ENCODE data around the gene CLSTN1. TPM values are rescaled to one million over a fixed set of nuclear protein-coding genes. Genes with fewer than 3 reads are reported as not detected.

CLSTN1 gene
- total RNA-seq, 1 donor: 42.9 TPM

DNA sequence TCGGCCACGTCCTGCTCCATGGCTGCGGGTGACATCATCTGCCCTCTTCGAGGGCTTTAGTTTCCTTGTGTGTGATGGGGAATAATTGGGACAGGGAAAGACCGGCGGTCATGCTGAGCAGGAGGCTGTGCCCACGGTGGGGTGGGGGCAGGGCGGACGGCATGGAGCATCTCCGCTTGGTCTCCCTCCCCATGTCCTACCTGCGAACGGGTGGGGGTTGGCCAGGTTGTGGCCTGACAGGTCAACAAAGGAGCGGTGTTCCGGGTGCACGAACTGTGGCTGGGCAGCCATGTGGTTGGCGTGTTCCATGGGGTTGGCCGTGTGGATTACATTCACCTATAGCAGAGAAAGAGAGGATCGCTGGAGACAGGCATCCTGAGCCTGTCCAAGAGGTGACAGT is 92.2 kb downstream of the CLSTN1 start:
- Histone ChIP-seq H3K4me3 (ENCODE audit: low read length) (no peak overlapping the region), H3K9me3 (ENCODE audit: low read depth, low read length) (no peaks in the 10 kb centered on the region), H3K27me3 (ENCODE audit: insufficient read depth, low read length) (no peaks in the 10 kb centered on the region), H3K4me1 (ENCODE audit: insufficient read depth, low read length) (peaks cover 44% of the 10 kb centered on the region)

DNA sequence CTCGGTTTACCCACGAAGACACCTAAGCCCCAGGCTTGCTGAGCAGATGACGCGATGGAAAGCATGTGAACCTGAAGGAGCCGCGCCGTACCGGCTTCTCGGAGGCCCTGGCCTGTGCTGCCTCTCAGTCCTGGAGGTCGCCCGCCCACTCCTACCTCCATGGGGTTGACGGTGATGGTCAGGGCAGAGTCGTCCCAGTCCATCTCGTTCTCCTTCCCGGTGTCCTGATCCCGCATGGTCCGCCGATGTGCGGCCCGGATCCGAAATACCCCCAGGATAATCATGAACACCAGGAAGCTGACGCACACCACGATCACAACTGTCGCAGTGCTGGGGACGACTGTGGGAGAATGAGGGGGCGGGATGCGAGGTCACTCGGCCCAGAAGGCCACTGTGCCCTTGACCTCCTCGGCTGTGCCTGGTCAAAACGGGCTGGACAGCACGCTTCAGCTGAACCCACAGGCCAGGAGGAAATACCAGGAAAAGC is 92.7 kb downstream of the CLSTN1 start:
- Histone ChIP-seq H3K9me3 (ENCODE audit: low read depth, low read length) (no peaks in the 10 kb centered on the region), H3K4me3 (ENCODE audit: low read length) (no peak overlapping the region), H3K4me1 (ENCODE audit: insufficient read depth, low read length) (peaks cover 44% of the 10 kb centered on the region), H3K27me3 (ENCODE audit: insufficient read depth, low read length) (no peaks in the 10 kb centered on the region)

- H3K9me3 ChIP-seq (ENCODE audit: low read depth, low read length): no peaks in the 10 kb centered on the region
- H3K4me3 ChIP-seq (ENCODE audit: low read length): no peak overlapping the region
- peaks cover 44% of the 10 kb centered on the region for H3K4me1 ChIP-seq (ENCODE audit: insufficient read depth, low read length)
- H3K27me3 ChIP-seq (ENCODE audit: insufficient read depth, low read length): no peaks in the 10 kb centered on the region
Observed at GRCh38 chr1:9730096-9730901, 93.5 kb downstream of the CLSTN1 start.

- Histone ChIP-seq H3K9me3 (ENCODE audit: low read depth, low read length) (no peaks in the 10 kb centered on the region), H3K4me3 (ENCODE audit: low read length) (no peak overlapping the region), H3K27me3 (ENCODE audit: insufficient read depth, low read length) (no peaks in the 10 kb centered on the region), H3K4me1 (ENCODE audit: insufficient read depth, low read length) (peaks cover 49% of the 10 kb centered on the region)
Observed at GRCh38 chr1:9729523-9729922, 94.2 kb downstream of the CLSTN1 start.

GRCh38 chr1:9728451-9729295 is 95.1 kb downstream of the CLSTN1 start:
- Histone ChIP-seq H3K4me3 (ENCODE audit: low read length) (no peak overlapping the region), H3K4me1 (ENCODE audit: insufficient read depth, low read length) (peaks cover 55% of the 10 kb centered on the region)

GRCh38 chr1:9726905-9727595 is 96.7 kb downstream of the CLSTN1 start:
- H3K9me3 ChIP-seq (ENCODE audit: low read depth, low read length): no peaks in the 10 kb centered on the region
- no peak overlapping the region for H3K4me3 ChIP-seq (ENCODE audit: low read length)
- H3K27me3 ChIP-seq (ENCODE audit: insufficient read depth, low read length): no peaks in the 10 kb centered on the region
- H3K4me1 ChIP-seq (ENCODE audit: insufficient read depth, low read length): peaks cover 57% of the 10 kb centered on the region

More at GRCh38 chr1:9728451-9729295, 95.1 kb downstream of the CLSTN1 start:
- H3K9me3 ChIP-seq (ENCODE audit: low read depth, low read length): no peaks in the 10 kb centered on the region
- no peaks in the 10 kb centered on the region for H3K27me3 ChIP-seq (ENCODE audit: insufficient read depth, low read length)

DNA sequence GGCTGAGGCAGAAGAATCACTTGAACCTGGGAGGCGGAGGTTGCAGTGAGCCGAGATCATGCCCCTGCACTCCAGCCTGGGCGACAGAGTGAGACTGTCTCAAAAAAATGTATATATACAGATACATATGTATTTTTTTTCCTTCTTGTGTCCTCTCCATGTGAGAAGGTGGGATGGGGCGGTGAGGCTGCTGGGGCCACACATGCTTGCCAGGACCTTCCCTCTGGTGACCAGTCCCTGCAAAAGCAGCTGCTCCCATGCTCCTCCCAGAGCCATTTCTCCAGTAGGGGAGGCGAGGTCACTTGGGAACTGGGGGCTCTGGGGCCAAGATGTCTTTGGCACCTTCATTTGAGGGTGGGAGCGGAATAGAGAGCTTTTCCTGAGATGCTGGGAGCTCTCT is 97.4 kb downstream of the CLSTN1 start:
- Histone ChIP-seq H3K9me3 (ENCODE audit: low read depth, low read length) (no peaks in the 10 kb centered on the region), H3K4me3 (ENCODE audit: low read length) (no peak overlapping the region), H3K4me1 (ENCODE audit: insufficient read depth, low read length) (peaks cover 59% of the 10 kb centered on the region), H3K27me3 (ENCODE audit: insufficient read depth, low read length) (no peaks in the 10 kb centered on the region)

DNA sequence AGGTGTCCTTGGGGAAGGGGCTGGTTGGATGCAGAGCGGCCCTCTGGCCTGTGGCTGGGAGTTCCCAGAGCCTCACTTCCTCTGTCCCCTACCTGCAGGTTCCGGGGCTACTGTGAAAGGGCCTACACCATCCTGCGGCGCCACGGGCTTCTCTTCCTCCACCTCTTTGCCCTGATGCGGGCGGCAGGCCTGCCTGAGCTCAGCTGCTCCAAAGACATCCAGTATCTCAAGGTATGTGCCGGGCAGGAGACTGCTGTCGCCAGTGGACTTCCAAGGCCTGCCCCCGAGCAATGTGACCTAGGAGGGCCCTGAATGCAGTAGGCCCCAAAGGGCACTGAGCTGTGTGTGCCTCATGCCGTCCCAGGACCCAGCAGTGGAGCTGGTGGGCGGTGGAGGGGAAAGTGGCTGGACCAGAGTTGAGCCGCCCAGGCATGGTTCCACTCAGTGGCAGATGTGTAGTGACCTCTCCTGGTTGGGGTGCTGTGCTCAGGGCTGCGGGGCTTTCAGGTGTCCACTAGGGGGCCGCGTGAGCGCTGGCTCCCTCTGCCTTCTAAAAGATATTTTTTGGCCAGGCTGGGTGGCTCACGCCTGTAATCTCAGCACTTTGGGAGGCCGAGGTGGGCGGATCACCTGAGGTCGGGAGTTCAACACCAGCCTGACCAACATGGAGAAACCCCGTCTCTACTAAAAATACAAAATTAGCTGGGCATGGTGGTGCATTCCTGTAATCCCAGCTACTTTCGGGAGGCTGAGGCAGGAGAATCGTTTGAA is 98.9 kb downstream of the CLSTN1 start:
- Histone ChIP-seq H3K4me1 (ENCODE audit: insufficient read depth, low read length) (peaks cover 56% of the 10 kb centered on the region), H3K9me3 (ENCODE audit: low read depth, low read length) (no peaks in the 10 kb centered on the region), H3K4me3 (ENCODE audit: low read length) (no peak overlapping the region), H3K27me3 (ENCODE audit: insufficient read depth, low read length) (no peaks in the 10 kb centered on the region)

GRCh38 chr1:9723926-9724325 is 99.8 kb downstream of the CLSTN1 start:
- no peak overlapping the region for H3K4me3 ChIP-seq (ENCODE audit: low read length)
- H3K27me3 ChIP-seq (ENCODE audit: insufficient read depth, low read length): no peaks in the 10 kb centered on the region
- H3K9me3 ChIP-seq (ENCODE audit: low read depth, low read length): no peaks in the 10 kb centered on the region
- H3K4me1 ChIP-seq (ENCODE audit: insufficient read depth, low read length): peaks cover 56% of the 10 kb centered on the region

DNA sequence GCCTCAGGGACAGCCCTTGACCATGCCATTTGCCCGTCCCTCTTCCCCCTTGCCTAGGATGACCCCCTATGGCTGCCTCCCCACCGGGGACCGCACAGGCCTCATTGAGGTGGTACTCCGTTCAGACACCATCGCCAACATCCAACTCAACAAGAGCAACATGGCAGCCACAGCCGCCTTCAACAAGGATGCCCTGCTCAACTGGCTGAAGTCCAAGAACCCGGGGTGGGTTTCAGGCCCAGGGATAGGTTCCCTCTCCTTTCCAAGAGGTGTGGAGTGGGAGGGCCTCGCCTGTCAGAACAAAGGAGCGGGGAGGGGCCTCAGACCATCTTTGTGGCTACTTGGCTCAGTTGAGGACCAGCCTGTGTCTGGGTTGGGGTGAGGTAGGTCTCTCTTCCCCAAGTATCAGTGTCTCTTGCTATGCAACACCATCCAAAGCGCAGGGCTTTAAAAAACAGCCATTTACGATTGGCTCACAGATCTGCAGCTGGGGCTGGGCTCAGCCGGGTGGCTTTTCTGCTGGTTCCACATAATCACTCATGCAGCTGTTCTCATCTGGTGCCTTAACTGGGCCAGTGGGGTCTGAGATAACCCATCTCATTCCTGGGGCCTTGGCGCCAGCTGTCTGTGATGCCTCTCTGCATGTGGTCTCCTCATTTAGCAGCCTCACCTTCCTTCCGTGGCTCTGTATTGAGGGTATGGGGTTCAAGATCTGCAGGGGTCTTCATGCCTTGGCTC is 100.5 kb downstream of the CLSTN1 start:
- no peaks in the 10 kb centered on the region for H3K27me3 ChIP-seq (ENCODE audit: insufficient read depth, low read length)
- H3K4me1 ChIP-seq (ENCODE audit: insufficient read depth, low read length): peaks cover 58% of the 10 kb centered on the region
- no peaks in the 10 kb centered on the region for H3K9me3 ChIP-seq (ENCODE audit: low read depth, low read length)
- no peak overlapping the region for H3K4me3 ChIP-seq (ENCODE audit: low read length)

GRCh38 chr1:9722378-9722749 is 101.4 kb downstream of the CLSTN1 start:
- Histone ChIP-seq H3K9me3 (ENCODE audit: low read depth, low read length) (no peaks in the 10 kb centered on the region), H3K27me3 (ENCODE audit: insufficient read depth, low read length) (no peaks in the 10 kb centered on the region), H3K4me1 (ENCODE audit: insufficient read depth, low read length) (peaks cover 58% of the 10 kb centered on the region), H3K4me3 (ENCODE audit: low read length) (no peak overlapping the region)

- H3K27me3 ChIP-seq (ENCODE audit: insufficient read depth, low read length): no peaks in the 10 kb centered on the region
- no peak overlapping the region for H3K4me3 ChIP-seq (ENCODE audit: low read length)
- peaks cover 58% of the 10 kb centered on the region for H3K4me1 ChIP-seq (ENCODE audit: insufficient read depth, low read length)
- no peaks in the 10 kb centered on the region for H3K9me3 ChIP-seq (ENCODE audit: low read depth, low read length)
Observed at GRCh38 chr1:9721606-9722377, 102.0 kb downstream of the CLSTN1 start.

GRCh38 chr1:9720785-9721605 is 102.8 kb downstream of the CLSTN1 start:
- Histone ChIP-seq H3K4me1 (ENCODE audit: insufficient read depth, low read length) (peaks cover 66% of the 10 kb centered on the region), H3K9me3 (ENCODE audit: low read depth, low read length) (no peaks in the 10 kb centered on the region), H3K27me3 (ENCODE audit: insufficient read depth, low read length) (no peaks in the 10 kb centered on the region), H3K4me3 (ENCODE audit: low read length) (no peak overlapping the region)

Data from mononuclear cell (primary cell).